OCI-LY3 (cell line): ENCODE data around the gene ZNF618.

Experiments used
- H2AFZ ChIP-seq: fragments of 200-600, 300-600 bp; shearing (Covaris generic); 2 replicates; pipeline ENCODE4 v1.6.0; 2014; ENCODE audit warnings: antibody characterized with exemption, low read depth, low read length
- H3K27ac ChIP-seq: fragments of 200-600, 300-600 bp; sonication (generic); 2 replicates; pipeline ENCODE4 v1.5.1; 2014; ENCODE audit warnings: mild to moderate bottlenecking, low read length, moderate library complexity, mixed read lengths
- H3K27me3 ChIP-seq: fragments of 200-600, 300-600 bp; sonication (generic); 2 replicates; pipeline ENCODE4 v1.6.1; 2014; ENCODE audit warnings: low read depth, low read length, mixed read lengths
- H3K36me3 ChIP-seq: fragments of 200-600, 300-600 bp; sonication (generic); replicated peaks from 2 replicates; pipeline ENCODE3; 2014; ENCODE audit warnings: low read depth, low read length, mixed read lengths
- H3K4me1 ChIP-seq: fragments of 300-600, 200-600 bp; sonication (generic); 2 replicates; pipeline ENCODE4 v1.6.1; 2014; ENCODE audit warnings: low read length, mixed read lengths
- H3K4me2 ChIP-seq: fragments of 200-600, 300-600 bp; sonication (generic); 2 replicates; pipeline ENCODE4 v1.6.1; 2014; ENCODE audit warnings: low read length, mixed read lengths
- H3K4me3 ChIP-seq: fragments of 300-600, 200-600 bp; sonication (generic); 2 replicates; pipeline ENCODE4 v1.5.1; 2014; ENCODE audit warnings: antibody characterized with exemption, mild to moderate bottlenecking, low read length, moderate library complexity
- H3K79me2 ChIP-seq: fragments of 300-600, 200-600 bp; shearing (Covaris generic); 2 replicates; pipeline ENCODE4 v1.6.1; 2014; ENCODE audit warnings: mild to moderate bottlenecking, low read length, mixed read lengths
- H3K9ac ChIP-seq: fragments of 300-600, 200-600 bp; shearing (Covaris generic); 2 replicates; pipeline ENCODE4 v1.6.0; 2014; ENCODE audit warnings: mild to moderate bottlenecking, low read length, moderate library complexity
- H3K9me3 ChIP-seq: fragments of 200-600, 300-600 bp; shearing (Covaris generic); 2 replicates; pipeline ENCODE4 v1.6.1; 2014; ENCODE audit warnings: low read length, mixed read lengths; ENCODE audit not compliant: insufficient read depth
- H4K20me1 ChIP-seq: fragments of 200-600, 300-600 bp; sonication (generic); 2 replicates; pipeline ENCODE4 v1.6.1; 2016; ENCODE audit warnings: low read length, mixed read lengths; ENCODE audit not compliant: insufficient read depth
- EZH2phosphoT487 ChIP-seq: fragments of 200-600 bp; shearing (Covaris generic); IDR thresholded peaks from 2 replicates; pipeline ENCODE4 v1.6.1; 2018; ENCODE audit warnings: antibody characterized with exemption, mixed run types, low read depth
- TF ChIP-seq, protein P1 (sequence below): fragments of 200-600, 300-600 bp; sonication (generic); IDR thresholded peaks from 2 replicates; pipeline ENCODE4 v1.5.1; 2014; ENCODE audit warnings: antibody characterized with exemption, low read length, low read depth

Gene ZNF618

DNA sequence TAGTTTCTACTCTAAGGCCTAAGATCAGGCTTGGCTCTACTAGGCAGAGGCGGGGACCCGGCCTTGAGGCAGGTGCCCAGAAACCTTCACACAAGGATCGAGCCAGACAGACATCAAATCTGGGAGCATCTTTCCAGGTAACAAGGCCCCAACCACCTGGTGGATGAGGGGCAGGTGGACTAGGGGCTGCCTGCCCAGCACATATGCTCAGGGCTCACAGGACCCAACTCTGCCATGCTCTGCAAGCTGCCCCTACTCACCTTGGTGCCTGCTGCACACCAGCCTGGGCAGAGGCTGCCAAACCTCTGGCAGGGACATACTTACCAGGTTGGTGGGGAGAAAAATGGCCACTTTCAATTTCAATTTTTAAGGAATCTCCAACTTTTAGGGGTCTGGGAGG, 2.2 kb upstream of the ZNF618 start:
- no peak overlapping the region for H3K27ac ChIP-seq
- H3K4me1 ChIP-seq: peaks cover 5% of the 10 kb centered on the region
- no peaks in the 10 kb centered on the region for H3K9me3 ChIP-seq
- no peaks in the 10 kb centered on the region for H3K36me3 ChIP-seq
- H3K27me3 ChIP-seq: peaks cover 16% of the 10 kb centered on the region
- no peak overlapping the region for H3K4me3 ChIP-seq
- H2AFZ ChIP-seq: no peak overlapping the region
- no peak overlapping the region for H3K9ac ChIP-seq
- H3K79me2 ChIP-seq: no peaks in the 10 kb centered on the region
- no peak overlapping the region for H3K4me2 ChIP-seq
- no peaks in the 10 kb centered on the region for H4K20me1 ChIP-seq
- TF ChIP-seq, protein P1, sequence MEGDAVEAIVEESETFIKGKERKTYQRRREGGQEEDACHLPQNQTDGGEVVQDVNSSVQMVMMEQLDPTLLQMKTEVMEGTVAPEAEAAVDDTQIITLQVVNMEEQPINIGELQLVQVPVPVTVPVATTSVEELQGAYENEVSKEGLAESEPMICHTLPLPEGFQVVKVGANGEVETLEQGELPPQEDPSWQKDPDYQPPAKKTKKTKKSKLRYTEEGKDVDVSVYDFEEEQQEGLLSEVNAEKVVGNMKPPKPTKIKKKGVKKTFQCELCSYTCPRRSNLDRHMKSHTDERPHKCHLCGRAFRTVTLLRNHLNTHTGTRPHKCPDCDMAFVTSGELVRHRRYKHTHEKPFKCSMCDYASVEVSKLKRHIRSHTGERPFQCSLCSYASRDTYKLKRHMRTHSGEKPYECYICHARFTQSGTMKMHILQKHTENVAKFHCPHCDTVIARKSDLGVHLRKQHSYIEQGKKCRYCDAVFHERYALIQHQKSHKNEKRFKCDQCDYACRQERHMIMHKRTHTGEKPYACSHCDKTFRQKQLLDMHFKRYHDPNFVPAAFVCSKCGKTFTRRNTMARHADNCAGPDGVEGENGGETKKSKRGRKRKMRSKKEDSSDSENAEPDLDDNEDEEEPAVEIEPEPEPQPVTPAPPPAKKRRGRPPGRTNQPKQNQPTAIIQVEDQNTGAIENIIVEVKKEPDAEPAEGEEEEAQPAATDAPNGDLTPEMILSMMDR: no peak
- TF ChIP-seq EZH2phosphoT487: no peak

DNA sequence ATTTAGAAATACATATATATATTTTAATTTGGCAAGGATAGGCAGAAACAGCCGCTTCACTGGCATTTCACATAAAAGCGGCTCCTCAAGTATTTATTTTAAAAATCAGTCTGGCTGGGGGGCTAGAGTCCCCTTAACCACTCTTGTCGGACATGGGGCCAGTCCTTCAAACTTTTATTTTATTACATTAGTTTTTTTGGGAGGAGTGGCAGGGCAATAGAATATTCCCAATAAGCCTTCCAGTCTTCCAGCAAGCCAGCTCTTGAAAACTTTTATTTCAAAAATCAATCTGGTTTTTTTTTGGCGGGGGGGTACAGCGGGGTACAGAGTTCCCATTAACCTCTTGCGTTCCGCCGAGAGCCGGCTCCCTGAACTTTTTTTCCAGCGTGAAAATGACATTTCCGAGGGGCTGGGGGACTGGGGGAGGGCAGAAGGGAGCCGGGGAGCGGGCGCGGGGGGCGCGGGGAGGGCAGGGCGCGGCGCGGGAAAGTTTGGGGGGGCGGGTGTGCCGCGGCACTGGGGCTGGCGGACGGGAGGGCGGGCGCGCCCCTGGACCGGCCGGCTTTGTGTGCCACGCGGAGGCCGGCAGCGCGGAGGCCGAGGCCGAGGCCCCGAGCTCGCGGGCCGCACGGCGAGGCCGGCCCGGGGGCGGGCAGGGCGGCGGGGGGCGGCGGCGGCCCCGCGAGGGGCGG, 504 bp upstream of the ZNF618 start:
- peaks cover 10% of the 10 kb centered on the region for H3K27me3 ChIP-seq
- no peak overlapping the region for H3K27ac ChIP-seq
- H3K4me1 ChIP-seq: peaks cover 5% of the 10 kb centered on the region
- no peaks in the 10 kb centered on the region for H3K36me3 ChIP-seq
- H3K4me2 ChIP-seq: peak overlapping the region; percentile 41
- peak overlapping the region; percentile 53 for H3K4me3 ChIP-seq
- H3K79me2 ChIP-seq: no peaks in the 10 kb centered on the region
- H2AFZ ChIP-seq: no peak overlapping the region; the same call in 1 of the 2 replicates
- H4K20me1 ChIP-seq: no peaks in the 10 kb centered on the region
- H3K9ac ChIP-seq: no peak overlapping the region
- TF ChIP-seq EZH2phosphoT487: no peak
- TF ChIP-seq, protein P1: no peak
- H3K9me3 ChIP-seq: no peaks in the 10 kb centered on the region

- no peaks in the 10 kb centered on the region for H3K36me3 ChIP-seq
These were observed 872 bp downstream of the ZNF618 start for GRCh38 chr9:113876993-113877368.

GRCh38 chr9:113879318-113879717, 3.2 kb downstream of the ZNF618 start:
- Histone ChIP-seq H3K36me3 (no peaks in the 10 kb centered on the region), H3K9ac (no peak overlapping the region), H3K4me2 (no peak overlapping the region), H3K27ac (no peak overlapping the region), H3K27me3 (peaks cover 10% of the 10 kb centered on the region), H2AFZ (no peak overlapping the region), H3K79me2 (no peaks in the 10 kb centered on the region), H3K4me1 (peaks cover 5% of the 10 kb centered on the region), H3K9me3 (no peaks in the 10 kb centered on the region), H3K4me3 (no peak overlapping the region), H4K20me1 (no peaks in the 10 kb centered on the region)
- TF ChIP-seq, protein P1: no peak
- TF ChIP-seq EZH2phosphoT487: no peak

More at GRCh38 chr9:113876993-113877368, 872 bp downstream of the ZNF618 start:
- H3K4me1 ChIP-seq: peaks cover 5% of the 10 kb centered on the region
- H3K27me3 ChIP-seq: peaks cover 10% of the 10 kb centered on the region
- peak overlapping the region; percentile 74 for H3K4me2 ChIP-seq
- H3K79me2 ChIP-seq: no peaks in the 10 kb centered on the region
- no peak overlapping the region for H3K27ac ChIP-seq
- no peaks in the 10 kb centered on the region for H3K9me3 ChIP-seq
- no peaks in the 10 kb centered on the region for H4K20me1 ChIP-seq
- peak overlapping the region; percentile 70; the same call in 1 of the 2 replicates for H3K9ac ChIP-seq
- H3K4me3 ChIP-seq: peak overlapping the region; percentile 85
- no peak for TF ChIP-seq EZH2phosphoT487
- TF ChIP-seq, protein P1: peak; percentile 11; the same call in 1 of the 2 replicates
- H2AFZ ChIP-seq: no peak overlapping the region
